DOHH2 (cell line): ENCODE results near the gene FMNL2.

Source experiments
- H3F3A ChIP-seq: fragments of 200-600 bp; sonication (generic), shearing (Covaris generic); 2 replicates; pipeline ENCODE4 v1.6.0; 2016; ENCODE audit warnings: antibody characterized with exemption, mild to moderate bottlenecking; ENCODE audit not compliant: control insufficient read depth, insufficient read depth
- H3K27ac ChIP-seq: fragments of 200-600 bp; sonication (generic); 2 replicates; pipeline ENCODE4 v1.5.1; 2014; ENCODE audit warnings: low read depth, mild to moderate bottlenecking, low read length, moderate library complexity
- H3K27me3 ChIP-seq: fragments of 200-600 bp; sonication (generic); 2 replicates; pipeline ENCODE4 v1.6.1; 2014; ENCODE audit warnings: mild to moderate bottlenecking, low read length, mixed read lengths; ENCODE audit not compliant: control insufficient read depth
- H3K36me3 ChIP-seq: fragments of 200-600 bp; sonication (generic); 2 replicates; pipeline ENCODE4 v1.6.1; 2014; ENCODE audit warnings: mild to moderate bottlenecking, low read length, moderate library complexity, mixed read lengths; ENCODE audit not compliant: control insufficient read depth
- H3K4me1 ChIP-seq: fragments of 200-600 bp; sonication (generic); 2 replicates; pipeline ENCODE4 v1.6.1; 2014; ENCODE audit warnings: mild to moderate bottlenecking, low read length, mixed read lengths; ENCODE audit not compliant: control insufficient read depth
- H3K4me2 ChIP-seq: fragments of 200-600 bp; sonication (generic); 2 replicates; pipeline ENCODE4 v1.6.0; 2014; ENCODE audit warnings: mild to moderate bottlenecking, low read length, moderate library complexity
- H3K4me3 ChIP-seq: fragments of 200-600 bp; sonication (generic); 2 replicates; pipeline ENCODE4 v1.5.1; 2014; ENCODE audit warnings: mild to moderate bottlenecking, low read length, mixed read lengths
- H3K79me2 ChIP-seq: fragments of 200-600 bp; sonication (generic); 2 replicates; pipeline ENCODE4 v1.6.1; 2014; ENCODE audit warnings: mild to moderate bottlenecking, low read length, mixed read lengths; ENCODE audit not compliant: control insufficient read depth
- H3K9me2 ChIP-seq: fragments of 200-600 bp; sonication (generic); replicated peaks from 2 replicates; pipeline ENCODE4 v1.6.1; 2014; ENCODE audit warnings: mild to moderate bottlenecking, low read length, mixed read lengths; ENCODE audit not compliant: control insufficient read depth
- H3K9me3 ChIP-seq: fragments of 200-600 bp; sonication (generic); 2 replicates; pipeline ENCODE4 v1.6.1; 2014; ENCODE audit warnings: antibody characterized with exemption, low read length, mixed read lengths; ENCODE audit not compliant: control insufficient read depth, insufficient read depth
- H4K20me1 ChIP-seq: fragments of 200-600 bp; sonication (generic); 2 replicates; pipeline ENCODE4 v1.6.0; 2014; ENCODE audit warnings: low read depth, mild to moderate bottlenecking, antibody characterized with exemption, low read length, moderate library complexity; ENCODE audit not compliant: control insufficient read depth, insufficient read depth
- CTCF ChIP-seq: fragments of 200-600 bp; sonication (generic); IDR thresholded peaks from one replicate; pipeline ENCODE4 v1.5.1; 2014; ENCODE audit warnings: antibody characterized with exemption, mild to moderate bottlenecking, low read depth, low read length; ENCODE audit not compliant: poor library complexity, severe bottlenecking
- EZH2phosphoT487 ChIP-seq: fragments of 200-600 bp; sonication (generic); IDR thresholded peaks from 2 replicates; pipeline ENCODE4 v1.6.1; 2017; ENCODE audit warnings: borderline replicate concordance, mild to moderate bottlenecking, antibody characterized with exemption, low read length, moderate library complexity, mixed read lengths

The FMNL2 gene

GRCh38 chr2:152363936-152364335 is 29.0 kb downstream of the FMNL2 start:
- Histone ChIP-seq H3K79me2 (no peaks in the 10 kb centered on the region), H3K4me3 (no peak overlapping the region), H3K9me2 (no peaks in the 10 kb centered on the region), H3F3A (no peaks in the 10 kb centered on the region), H3K27me3 (no peaks in the 10 kb centered on the region), H3K4me2 (no peak overlapping the region), H3K27ac (no peak overlapping the region), H3K36me3 (no peaks in the 10 kb centered on the region), H4K20me1 (no peaks in the 10 kb centered on the region), H3K9me3 (no peaks in the 10 kb centered on the region; the same call in 1 of the 2 replicates), H3K4me1 (no peaks in the 10 kb centered on the region)
- TF ChIP-seq CTCF (no peak), EZH2phosphoT487 (no peak)

GRCh38 chr2:152367547-152368390 is 32.8 kb downstream of the FMNL2 start:
- H4K20me1 ChIP-seq = no peaks in the 10 kb centered on the region
- no peaks in the 10 kb centered on the region for H3K36me3 ChIP-seq
- H3K9me3 ChIP-seq = no peaks in the 10 kb centered on the region; the same call in 1 of the 2 replicates
- H3F3A ChIP-seq = no peaks in the 10 kb centered on the region
- H3K79me2 ChIP-seq = no peaks in the 10 kb centered on the region
- no peaks in the 10 kb centered on the region for H3K4me1 ChIP-seq
- H3K4me3 ChIP-seq = no peak overlapping the region
- H3K9me2 ChIP-seq = no peaks in the 10 kb centered on the region
- H3K4me2 ChIP-seq = no peak overlapping the region
- no peak for TF ChIP-seq CTCF
- no peak for TF ChIP-seq EZH2phosphoT487
- no peak overlapping the region for H3K27ac ChIP-seq
- no peaks in the 10 kb centered on the region for H3K27me3 ChIP-seq

- TF ChIP-seq EZH2phosphoT487 = no peak
- TF ChIP-seq CTCF = no peak
- no peak overlapping the region for H3K27ac ChIP-seq
- H3K79me2 ChIP-seq = no peaks in the 10 kb centered on the region
- no peak overlapping the region for H3K4me2 ChIP-seq
- no peaks in the 10 kb centered on the region for H3K9me2 ChIP-seq
- H3K27me3 ChIP-seq = no peaks in the 10 kb centered on the region
- H3F3A ChIP-seq = no peaks in the 10 kb centered on the region
- no peaks in the 10 kb centered on the region for H4K20me1 ChIP-seq
- H3K4me1 ChIP-seq = no peaks in the 10 kb centered on the region
- no peaks in the 10 kb centered on the region for H3K36me3 ChIP-seq
- H3K4me3 ChIP-seq = no peak overlapping the region
- no peaks in the 10 kb centered on the region; the same call in 1 of the 2 replicates for H3K9me3 ChIP-seq
Measured at GRCh38 chr2:152369176-152369860, 34.3 kb downstream of the FMNL2 start.
